ENCODE results near the gene FNBP1.

DNA sequence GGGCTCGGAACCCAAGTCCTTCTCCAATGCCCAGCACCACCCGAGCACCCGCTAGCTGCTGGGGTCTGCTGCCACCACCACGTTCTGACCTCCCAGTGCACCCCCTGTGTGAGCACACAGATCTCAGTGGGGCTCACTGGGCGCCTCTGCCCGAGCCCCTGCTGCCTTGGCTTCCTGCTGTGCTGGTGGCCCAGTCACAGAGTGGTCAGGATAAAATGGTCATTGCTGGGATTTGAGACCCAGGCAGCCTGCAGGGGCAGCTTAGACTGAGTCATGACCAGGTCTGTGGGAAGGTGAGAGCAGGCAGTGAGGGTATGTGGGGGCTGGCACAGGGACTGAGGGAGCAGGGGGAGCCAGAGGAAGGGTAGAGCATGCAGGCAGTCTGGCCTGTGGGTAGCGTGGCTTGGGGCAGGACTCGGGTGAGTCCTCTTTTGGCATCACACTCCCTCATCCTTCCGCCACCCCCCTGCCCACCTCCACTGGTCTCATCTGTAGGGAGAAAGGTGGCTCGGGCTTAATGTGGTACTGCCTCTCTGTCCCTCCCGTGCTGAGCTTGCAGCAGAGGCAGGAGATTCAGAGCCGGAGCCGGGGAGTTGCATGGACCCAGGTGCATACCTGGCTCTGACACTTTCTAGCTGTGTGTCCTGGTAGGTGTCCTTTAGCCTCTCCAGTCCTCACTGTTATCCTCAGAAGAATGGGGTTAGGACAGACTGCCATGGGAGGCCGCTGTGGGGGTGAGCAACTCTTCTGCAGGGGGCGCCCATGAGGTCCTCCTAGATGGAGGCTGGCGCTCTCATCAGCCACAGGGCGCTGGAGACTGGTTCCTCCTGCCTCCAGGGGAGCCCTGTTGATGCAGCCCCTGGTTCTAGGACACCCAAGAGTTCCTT, 175.6 kb downstream of the FNBP1 start:
- TF ChIP-seq POLR2A (IDR thresholded peaks at IDR 0.05) (no peak), CTCF (IDR thresholded peaks at IDR 0.05) (no peak)

All from lower leg skin (tissue), 3 donors.